ENCODE results near the gene HFM1.
"Not testable (repeated sequence)": the region's sequence is repeated elsewhere in the genome, so short reads cannot be mapped to it uniquely, and the experiment has no call there.

The HFM1 gene, protein sequence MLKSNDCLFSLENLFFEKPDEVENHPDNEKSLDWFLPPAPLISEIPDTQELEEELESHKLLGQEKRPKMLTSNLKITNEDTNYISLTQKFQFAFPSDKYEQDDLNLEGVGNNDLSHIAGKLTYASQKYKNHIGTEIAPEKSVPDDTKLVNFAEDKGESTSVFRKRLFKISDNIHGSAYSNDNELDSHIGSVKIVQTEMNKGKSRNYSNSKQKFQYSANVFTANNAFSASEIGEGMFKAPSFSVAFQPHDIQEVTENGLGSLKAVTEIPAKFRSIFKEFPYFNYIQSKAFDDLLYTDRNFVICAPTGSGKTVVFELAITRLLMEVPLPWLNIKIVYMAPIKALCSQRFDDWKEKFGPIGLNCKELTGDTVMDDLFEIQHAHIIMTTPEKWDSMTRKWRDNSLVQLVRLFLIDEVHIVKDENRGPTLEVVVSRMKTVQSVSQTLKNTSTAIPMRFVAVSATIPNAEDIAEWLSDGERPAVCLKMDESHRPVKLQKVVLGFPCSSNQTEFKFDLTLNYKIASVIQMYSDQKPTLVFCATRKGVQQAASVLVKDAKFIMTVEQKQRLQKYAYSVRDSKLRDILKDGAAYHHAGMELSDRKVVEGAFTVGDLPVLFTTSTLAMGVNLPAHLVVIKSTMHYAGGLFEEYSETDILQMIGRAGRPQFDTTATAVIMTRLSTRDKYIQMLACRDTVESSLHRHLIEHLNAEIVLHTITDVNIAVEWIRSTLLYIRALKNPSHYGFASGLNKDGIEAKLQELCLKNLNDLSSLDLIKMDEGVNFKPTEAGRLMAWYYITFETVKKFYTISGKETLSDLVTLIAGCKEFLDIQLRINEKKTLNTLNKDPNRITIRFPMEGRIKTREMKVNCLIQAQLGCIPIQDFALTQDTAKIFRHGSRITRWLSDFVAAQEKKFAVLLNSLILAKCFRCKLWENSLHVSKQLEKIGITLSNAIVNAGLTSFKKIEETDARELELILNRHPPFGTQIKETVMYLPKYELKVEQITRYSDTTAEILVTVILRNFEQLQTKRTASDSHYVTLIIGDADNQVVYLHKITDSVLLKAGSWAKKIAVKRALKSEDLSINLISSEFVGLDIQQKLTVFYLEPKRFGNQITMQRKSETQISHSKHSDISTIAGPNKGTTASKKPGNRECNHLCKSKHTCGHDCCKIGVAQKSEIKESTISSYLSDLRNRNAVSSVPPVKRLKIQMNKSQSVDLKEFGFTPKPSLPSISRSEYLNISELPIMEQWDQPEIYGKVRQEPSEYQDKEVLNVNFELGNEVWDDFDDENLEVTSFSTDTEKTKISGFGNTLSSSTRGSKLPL (N-terminal part only)

GRCh38 chr1:91404151-91405012 lies at the start of gene HFM1:
TSS of gene HFM1 (minus strand) at chr1:91404837. CDS start at chr1:91401082, 3,755 bp downstream.
- DNase-seq, result peak; percentile 97

GRCh38 chr1:91454136-91454535 lies 49.5 kb upstream of the HFM1 start:
- DNase-seq, result no peak

- DNase-seq, result no peak
These were observed 45.6 kb upstream of the HFM1 start for GRCh38 chr1:91450260-91450659.

- DNase-seq, result not testable (repeated sequence)
These were observed 43.1 kb upstream of the HFM1 start for GRCh38 chr1:91447782-91448181.

GRCh38 chr1:91441980-91442379 lies 37.3 kb upstream of the HFM1 start:
- DNase-seq, result not testable (repeated sequence)

DNA sequence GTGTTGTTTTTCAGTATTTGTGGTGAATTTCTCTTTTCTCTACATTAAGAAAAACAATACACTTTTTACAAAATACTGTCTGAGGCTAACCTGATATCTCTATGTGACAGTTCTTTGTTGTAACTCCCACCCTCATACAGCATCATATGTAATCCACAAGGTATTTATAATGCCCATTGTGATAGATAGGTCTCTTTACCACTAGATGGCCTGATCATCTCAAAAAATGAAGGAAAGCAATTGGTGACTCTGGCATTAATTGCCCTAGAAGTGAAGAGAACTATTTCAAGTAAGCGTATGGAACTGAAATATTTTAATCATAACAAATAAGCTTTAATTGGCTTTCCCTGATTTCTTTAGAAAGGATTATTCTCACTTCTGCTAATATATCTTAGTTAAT lies 36.2 kb upstream of the HFM1 start:
- DNase-seq, result peak; percentile 32

DNA sequence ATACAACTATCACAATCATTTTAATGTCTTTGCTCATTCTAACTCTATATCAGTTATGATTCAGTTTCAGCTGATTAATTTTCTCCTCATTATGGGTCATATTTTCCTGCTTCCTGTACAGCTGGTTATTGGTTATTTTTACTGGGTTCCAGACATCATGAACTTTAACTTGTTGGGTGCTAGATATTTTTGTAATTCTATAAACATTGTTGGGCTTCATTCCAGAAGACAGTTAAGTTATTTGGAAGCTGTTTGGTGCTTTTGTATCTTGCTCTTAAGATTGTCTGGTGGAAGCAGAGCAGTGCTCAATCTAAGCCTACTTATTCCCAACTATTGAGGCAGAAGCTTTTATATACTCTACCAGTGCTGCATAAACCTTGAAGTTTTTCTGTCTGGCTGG lies 34.4 kb upstream of the HFM1 start:
- DNase-seq, result no peak

- DNase-seq, result peak; percentile 37
These were observed 23.7 kb upstream of the HFM1 start for GRCh38 chr1:91428182-91428798.

DNA sequence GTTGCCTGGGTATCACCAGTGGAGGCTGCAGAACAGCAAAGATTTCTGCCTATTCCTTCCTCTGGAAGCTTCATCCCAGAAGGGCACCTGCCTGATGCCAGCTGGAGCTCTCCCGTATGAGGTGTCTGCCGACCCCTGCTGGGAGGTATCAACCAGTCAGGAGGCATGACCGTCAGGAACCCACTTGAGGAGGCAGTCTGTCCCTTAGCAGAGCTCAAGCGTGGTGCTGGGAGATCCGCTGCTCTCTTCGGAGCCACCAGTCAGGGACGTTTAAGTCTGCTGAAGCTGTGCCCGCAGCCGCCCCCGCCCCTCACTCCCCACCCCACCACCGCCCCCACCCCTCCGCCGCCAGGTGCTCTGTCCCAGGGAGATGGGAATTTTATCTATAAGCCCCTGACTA lies 23.1 kb upstream of the HFM1 start:
- peak; percentile 25 for DNase-seq

DNA sequence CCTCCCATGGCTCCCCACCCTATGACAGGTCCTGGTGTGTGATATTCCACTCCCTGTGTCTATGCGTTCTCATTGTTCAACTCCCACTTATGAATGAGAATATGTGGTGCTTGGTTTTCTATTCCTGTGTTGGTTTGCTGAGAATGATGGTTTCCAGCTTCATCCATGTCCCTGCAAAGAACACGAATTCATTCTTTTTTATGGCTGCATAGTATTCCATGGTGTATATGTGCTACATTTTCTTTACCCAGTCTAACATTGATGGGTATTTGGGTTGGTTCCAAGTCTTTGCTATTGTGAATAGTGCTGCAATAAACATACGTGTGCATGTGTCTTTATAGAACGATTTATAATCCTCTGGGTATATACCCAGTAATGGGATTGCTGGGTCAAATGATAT lies 17.9 kb upstream of the HFM1 start:
- DNase-seq, result not testable (repeated sequence)

- DNase-seq, result no peak
These were observed 7.7 kb upstream of the HFM1 start for GRCh38 chr1:91412371-91412770.

- no peak for DNase-seq
These were observed 2.2 kb upstream of the HFM1 start for GRCh38 chr1:91406773-91407389.

GRCh38 chr1:91402023-91402422 lies 2.6 kb downstream of the HFM1 start:
- DNase-seq, result peak; percentile 67

GRCh38 chr1:91400133-91400725 lies 4.4 kb downstream of the HFM1 start:
- DNase-seq, result no peak

DNA sequence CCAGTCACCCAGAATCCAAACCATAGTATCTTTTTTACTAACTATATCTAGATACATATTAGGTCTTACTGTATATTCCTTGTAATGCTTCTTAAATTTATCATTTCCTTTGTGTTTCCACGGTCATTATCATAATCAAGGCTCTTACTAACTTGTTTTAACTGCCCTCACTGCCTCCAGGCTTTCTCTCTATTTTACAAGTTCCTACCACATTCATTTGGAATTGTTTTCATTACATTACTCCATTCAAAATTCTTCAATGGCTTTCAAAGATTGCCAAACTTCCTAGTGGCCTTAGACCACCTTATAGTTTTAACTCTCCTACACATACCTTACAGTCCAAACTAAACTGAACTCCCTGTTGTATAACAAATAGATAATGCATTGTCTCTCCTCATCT lies 6.3 kb downstream of the HFM1 start:
- no peak for DNase-seq

DNA sequence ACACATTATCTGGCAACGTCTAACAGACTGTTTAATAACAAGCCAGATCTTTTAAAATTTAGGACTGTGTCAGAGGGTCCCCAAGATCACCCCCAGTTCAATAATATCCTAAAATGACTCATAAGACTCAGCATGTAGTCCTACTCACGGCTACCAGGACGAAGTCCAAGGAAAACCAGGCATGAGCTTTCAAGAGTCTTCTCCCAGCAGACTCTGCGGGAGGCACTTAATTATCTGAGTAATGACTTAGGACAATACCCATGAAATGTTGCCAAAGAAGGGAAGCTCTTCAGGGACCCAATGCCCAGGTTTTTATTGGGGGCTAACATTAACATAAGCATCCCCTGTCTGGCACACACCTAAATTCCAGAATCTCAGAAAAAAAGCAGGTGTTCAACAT lies 7.0 kb downstream of the HFM1 start:
- no peak for DNase-seq

- no peak for DNase-seq
These were observed 11.6 kb downstream of the HFM1 start for GRCh38 chr1:91393042-91393441.

- DNase-seq, result no peak
These were observed 18.5 kb downstream of the HFM1 start for GRCh38 chr1:91386109-91386508.

DNA sequence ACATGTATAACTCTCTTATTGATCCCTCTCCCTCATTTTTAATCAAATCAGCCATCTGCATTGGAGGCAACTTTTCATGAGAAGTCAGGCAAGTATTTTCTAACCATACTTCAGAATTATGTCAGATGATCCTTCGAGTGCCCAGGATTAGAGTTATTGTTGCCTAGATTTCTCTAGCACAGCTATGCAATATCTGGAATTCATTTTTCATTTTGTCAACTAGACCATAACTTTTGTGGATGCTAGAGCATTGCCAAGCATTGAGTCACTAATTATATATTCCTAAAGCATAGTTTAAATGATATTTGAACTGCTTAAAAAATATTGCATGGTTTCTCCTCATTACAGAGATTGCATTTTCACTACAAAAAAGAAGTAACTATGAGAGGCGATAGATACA lies 21.2 kb downstream of the HFM1 start:
- no peak for DNase-seq

DNA sequence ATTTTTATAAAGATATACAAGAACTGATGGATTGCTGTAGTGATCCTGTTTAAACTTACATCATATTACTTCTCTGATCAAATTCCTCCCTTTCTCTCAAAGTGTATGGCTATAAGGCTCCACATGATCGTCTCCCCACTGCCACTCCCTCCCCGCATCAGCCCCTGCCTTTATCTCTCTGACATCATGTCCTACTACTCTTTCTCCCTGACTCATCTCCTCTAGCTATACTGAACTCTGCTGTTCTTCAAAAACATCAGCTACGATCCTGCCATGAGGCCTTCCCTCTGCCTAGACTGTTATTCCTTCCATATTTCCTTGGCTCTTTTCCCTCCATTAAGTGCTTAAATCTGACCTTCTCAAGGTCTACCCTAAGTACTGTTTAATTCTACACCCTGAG lies 22.8 kb downstream of the HFM1 start:
- DNase-seq, result peak; percentile 67

GRCh38 chr1:91374086-91374485 lies 30.6 kb downstream of the HFM1 start:
- DNase-seq, result peak; percentile 46
